Stimulated activated memory B cell treated with anti-CD40 and anti-IgM and Interleukin-4, amounts not matched to agents 10 μg/mL and 1 μg/mL and 100 μg/mL, for 72 hours (primary cell): ENCODE data around the gene CASP10.
"Not testable (repeated sequence)": the region's sequence is repeated elsewhere in the genome, so short reads cannot be mapped to it uniquely, and the experiment has no call there.

ENCODE experiments used
- ATAC-seq: fragments of 150-1000 bp; cut with Tn5 transposase; 2 replicates; pipeline ENCODE4 v1.10.0; 2021
- H3K27ac Mint-ChIP-seq: one replicate; pipeline ENCODE4 v1.8.0; 2022; ENCODE audit warnings: mild to moderate bottlenecking, mixed read lengths
- H3K27me3 Mint-ChIP-seq: one replicate; pipeline ENCODE4 v1.8.0; 2022; ENCODE audit warnings: mixed read lengths
- H3K36me3 Mint-ChIP-seq: one replicate; pipeline ENCODE4 v1.8.0; 2022; ENCODE audit warnings: mixed read lengths
- H3K4me1 Mint-ChIP-seq: one replicate; pipeline ENCODE4 v1.8.0; 2022; ENCODE audit warnings: mixed read lengths
- H3K4me3 Mint-ChIP-seq: one replicate; pipeline ENCODE4 v1.8.0; 2022; ENCODE audit warnings: mild to moderate bottlenecking, moderate library complexity, mixed read lengths
- H3K9me3 Mint-ChIP-seq: one replicate; pipeline ENCODE4 v1.8.0; 2022; ENCODE audit warnings: mixed read lengths

CASP10 gene

DNA sequence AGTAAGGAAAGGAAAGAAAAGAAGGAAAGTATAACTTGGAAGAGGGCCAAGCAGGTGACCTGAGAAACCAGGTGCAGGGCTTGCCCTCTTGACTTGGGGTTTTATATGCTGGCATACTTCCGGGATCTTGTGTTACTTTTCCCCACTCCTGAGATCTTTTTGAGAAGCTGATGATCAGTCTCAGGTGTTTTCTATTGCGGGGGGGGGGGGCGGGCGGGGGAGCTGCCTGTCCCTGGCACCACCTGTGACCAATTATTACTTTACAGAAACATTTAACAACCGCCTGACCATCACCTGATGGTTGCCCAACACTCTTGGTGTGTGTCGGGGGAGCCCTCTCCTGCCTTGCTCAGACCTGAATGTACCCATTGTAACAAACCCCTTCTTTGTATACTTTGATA lies 6.9 kb upstream of the CASP10 start:
- ATAC-seq, result no peak
- Mint-ChIP-seq H3K4me1 (peaks cover 14% of the 10 kb centered on the region), H3K9me3 (peaks cover 2% of the 10 kb centered on the region), H3K36me3 (no peaks in the 10 kb centered on the region), H3K27ac (no peak overlapping the region), H3K27me3 (no peaks in the 10 kb centered on the region), H3K4me3 (no peak overlapping the region)

DNA sequence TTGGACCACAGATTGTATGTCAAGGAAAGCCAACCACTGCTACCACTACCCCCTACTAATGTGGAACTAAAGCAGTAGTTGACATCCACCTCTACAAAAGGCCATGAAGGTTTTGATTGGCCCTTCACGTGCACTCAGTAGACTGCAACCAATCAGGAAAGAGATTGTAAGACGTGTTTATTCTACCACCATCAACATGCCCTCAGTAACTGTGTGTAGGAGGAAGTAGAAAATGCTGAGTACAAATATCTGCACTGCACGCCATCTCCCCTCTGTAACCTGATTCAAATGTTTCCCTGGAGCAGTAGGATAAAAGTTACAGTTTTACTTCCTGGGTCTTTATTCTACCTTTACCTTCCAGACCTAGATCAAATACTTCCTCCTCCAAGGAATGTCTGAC lies 2.9 kb upstream of the CASP10 start:
- Mint-ChIP-seq H3K4me3 (no peak overlapping the region), H3K4me1 (peaks cover 35% of the 10 kb centered on the region), H3K9me3 (no peaks in the 10 kb centered on the region), H3K36me3 (no peaks in the 10 kb centered on the region), H3K27ac (no peak overlapping the region), H3K27me3 (no peaks in the 10 kb centered on the region)
- no peak for ATAC-seq

- Mint-ChIP-seq H3K4me1 (peaks cover 46% of the 10 kb centered on the region), H3K27ac (peak overlapping the region; percentile 89), H3K9me3 (no peaks in the 10 kb centered on the region), H3K27me3 (no peaks in the 10 kb centered on the region), H3K4me3 (peak overlapping the region; percentile 91), H3K36me3 (peaks cover 10% of the 10 kb centered on the region)
- no peak for ATAC-seq
Observed at GRCh38 chr2:201183365-201183727, 405 bp downstream of the CASP10 start.

GRCh38 chr2:201183835-201184234 lies 894 bp downstream of the CASP10 start:
- not testable (repeated sequence) for ATAC-seq, H3K9me3 Mint-ChIP-seq, H3K27me3 Mint-ChIP-seq
- H3K36me3 Mint-ChIP-seq, result peaks cover 14% of the 10 kb centered on the region
- H3K4me1 Mint-ChIP-seq, result peaks cover 50% of the 10 kb centered on the region
- peak overlapping the region; percentile 91 for H3K4me3 Mint-ChIP-seq
- peak overlapping the region; percentile 89 for H3K27ac Mint-ChIP-seq

GRCh38 chr2:201184248-201184647 lies 1.3 kb downstream of the CASP10 start:
- peaks cover 50% of the 10 kb centered on the region for H3K4me1 Mint-ChIP-seq
- H3K27ac Mint-ChIP-seq, result peak overlapping the region; percentile 89
- H3K27me3 Mint-ChIP-seq, ATAC-seq, H3K9me3 Mint-ChIP-seq: not testable (repeated sequence)
- peaks cover 14% of the 10 kb centered on the region for H3K36me3 Mint-ChIP-seq
- peak overlapping the region; percentile 91 for H3K4me3 Mint-ChIP-seq

DNA sequence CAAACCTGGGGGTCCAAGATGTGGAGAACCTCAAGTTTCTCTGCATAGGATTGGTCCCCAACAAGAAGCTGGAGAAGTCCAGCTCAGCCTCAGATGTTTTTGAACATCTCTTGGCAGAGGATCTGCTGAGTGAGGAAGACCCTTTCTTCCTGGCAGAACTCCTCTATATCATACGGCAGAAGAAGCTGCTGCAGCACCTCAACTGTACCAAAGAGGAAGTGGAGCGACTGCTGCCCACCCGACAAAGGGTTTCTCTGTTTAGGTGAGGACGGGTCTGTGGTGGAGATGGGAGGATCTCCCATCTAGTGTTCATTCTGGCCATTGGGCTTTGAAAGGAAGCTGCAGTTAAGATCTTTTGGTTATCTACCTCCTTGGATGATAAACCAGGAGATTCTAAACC lies 2.9 kb downstream of the CASP10 start:
- ATAC-seq, result no peak
- Mint-ChIP-seq H3K4me1 (peaks cover 50% of the 10 kb centered on the region), H3K36me3 (peaks cover 19% of the 10 kb centered on the region), H3K27me3 (no peaks in the 10 kb centered on the region), H3K4me3 (no peak overlapping the region), H3K9me3 (no peaks in the 10 kb centered on the region), H3K27ac (peak overlapping the region; percentile 62)

GRCh38 chr2:201186982-201187381 lies 4.0 kb downstream of the CASP10 start:
- H3K9me3 Mint-ChIP-seq, result no peaks in the 10 kb centered on the region
- H3K27ac Mint-ChIP-seq, result no peak overlapping the region
- no peaks in the 10 kb centered on the region for H3K27me3 Mint-ChIP-seq
- no peak overlapping the region for H3K4me3 Mint-ChIP-seq
- no peak for ATAC-seq
- H3K36me3 Mint-ChIP-seq, result peaks cover 19% of the 10 kb centered on the region
- H3K4me1 Mint-ChIP-seq, result peaks cover 62% of the 10 kb centered on the region

- Mint-ChIP-seq H3K4me1 (peaks cover 54% of the 10 kb centered on the region), H3K27me3 (no peaks in the 10 kb centered on the region), H3K9me3 (no peaks in the 10 kb centered on the region), H3K4me3 (no peak overlapping the region), H3K36me3 (peaks cover 22% of the 10 kb centered on the region), H3K27ac (no peak overlapping the region)
- no peak for ATAC-seq
Observed at GRCh38 chr2:201188449-201188848, 5.5 kb downstream of the CASP10 start.

GRCh38 chr2:201191132-201191875 lies 8.4 kb downstream of the CASP10 start:
- Mint-ChIP-seq H3K4me1 (peaks cover 45% of the 10 kb centered on the region), H3K9me3 (no peaks in the 10 kb centered on the region), H3K36me3 (peaks cover 39% of the 10 kb centered on the region), H3K27ac (no peak overlapping the region), H3K27me3 (no peaks in the 10 kb centered on the region), H3K4me3 (no peak overlapping the region)
- no peak for ATAC-seq

- H3K9me3 Mint-ChIP-seq, result no peaks in the 10 kb centered on the region
- no peaks in the 10 kb centered on the region for H3K27me3 Mint-ChIP-seq
- H3K27ac Mint-ChIP-seq, result no peak overlapping the region
- H3K4me3 Mint-ChIP-seq, result no peak overlapping the region
- peaks cover 42% of the 10 kb centered on the region for H3K36me3 Mint-ChIP-seq
- peaks cover 43% of the 10 kb centered on the region for H3K4me1 Mint-ChIP-seq
- ATAC-seq, result peak; percentile 91
Observed at GRCh38 chr2:201194097-201194496, 11.2 kb downstream of the CASP10 start.

- no peaks in the 10 kb centered on the region for H3K27me3 Mint-ChIP-seq
- H3K4me1 Mint-ChIP-seq, result peaks cover 43% of the 10 kb centered on the region
- no peak for ATAC-seq
- H3K27ac Mint-ChIP-seq, result peak overlapping the region; percentile 40
- no peaks in the 10 kb centered on the region for H3K9me3 Mint-ChIP-seq
- H3K36me3 Mint-ChIP-seq, result peaks cover 45% of the 10 kb centered on the region
- no peak overlapping the region for H3K4me3 Mint-ChIP-seq
Observed at GRCh38 chr2:201195331-201195730, 12.4 kb downstream of the CASP10 start.

DNA sequence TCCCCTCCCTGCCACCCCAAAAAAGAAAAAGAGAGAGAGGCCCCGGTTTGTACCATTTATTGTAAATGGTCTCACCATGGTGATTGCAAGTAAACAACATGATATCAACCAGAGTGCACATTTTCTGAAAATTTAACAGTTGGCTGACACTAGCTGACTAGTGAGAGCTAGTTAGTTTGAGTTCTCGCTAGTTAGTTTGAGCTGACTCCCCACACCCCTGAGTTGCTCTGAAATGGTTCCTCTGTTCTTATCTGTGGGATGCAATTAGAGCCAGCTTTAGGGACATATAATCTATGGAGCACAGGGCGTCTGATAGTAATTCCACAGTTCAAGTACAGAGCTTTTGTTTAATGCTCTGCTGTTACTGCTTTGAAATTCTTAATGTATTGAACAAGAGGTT lies 13.1 kb downstream of the CASP10 start:
- Mint-ChIP-seq H3K9me3 (no peaks in the 10 kb centered on the region), H3K4me1 (peaks cover 41% of the 10 kb centered on the region), H3K27me3 (no peaks in the 10 kb centered on the region), H3K36me3 (peaks cover 46% of the 10 kb centered on the region), H3K4me3 (no peak overlapping the region), H3K27ac (no peak overlapping the region)
- ATAC-seq, result no peak

GRCh38 chr2:201196803-201197202 lies 13.9 kb downstream of the CASP10 start:
- no peaks in the 10 kb centered on the region for H3K9me3 Mint-ChIP-seq
- ATAC-seq, result no peak
- no peaks in the 10 kb centered on the region for H3K27me3 Mint-ChIP-seq
- peaks cover 33% of the 10 kb centered on the region for H3K4me1 Mint-ChIP-seq
- no peak overlapping the region for H3K27ac Mint-ChIP-seq
- H3K4me3 Mint-ChIP-seq, result no peak overlapping the region
- peaks cover 51% of the 10 kb centered on the region for H3K36me3 Mint-ChIP-seq

DNA sequence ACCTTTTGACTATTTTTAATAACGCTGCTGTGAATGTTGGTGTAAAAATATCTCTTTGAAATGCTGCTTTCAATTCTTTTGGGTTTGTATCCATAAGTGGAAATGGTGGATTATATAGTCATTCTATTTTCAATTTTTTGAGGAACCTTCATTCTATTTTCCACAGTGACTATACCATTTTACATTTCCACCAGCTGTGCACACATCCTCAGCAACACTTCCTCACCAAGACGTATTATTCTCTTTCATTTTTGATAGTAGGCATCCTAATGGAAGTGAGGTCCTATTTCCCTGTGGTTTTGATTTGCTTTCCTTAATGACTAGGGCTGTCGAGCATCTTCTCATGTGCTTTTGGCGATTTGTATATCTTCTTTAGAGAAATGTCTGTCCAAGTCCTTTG lies 14.8 kb downstream of the CASP10 start:
- no peak for ATAC-seq
- Mint-ChIP-seq H3K4me3 (no peak overlapping the region), H3K4me1 (peaks cover 29% of the 10 kb centered on the region), H3K27ac (no peak overlapping the region), H3K27me3 (no peaks in the 10 kb centered on the region), H3K36me3 (peaks cover 51% of the 10 kb centered on the region), H3K9me3 (no peaks in the 10 kb centered on the region)

DNA sequence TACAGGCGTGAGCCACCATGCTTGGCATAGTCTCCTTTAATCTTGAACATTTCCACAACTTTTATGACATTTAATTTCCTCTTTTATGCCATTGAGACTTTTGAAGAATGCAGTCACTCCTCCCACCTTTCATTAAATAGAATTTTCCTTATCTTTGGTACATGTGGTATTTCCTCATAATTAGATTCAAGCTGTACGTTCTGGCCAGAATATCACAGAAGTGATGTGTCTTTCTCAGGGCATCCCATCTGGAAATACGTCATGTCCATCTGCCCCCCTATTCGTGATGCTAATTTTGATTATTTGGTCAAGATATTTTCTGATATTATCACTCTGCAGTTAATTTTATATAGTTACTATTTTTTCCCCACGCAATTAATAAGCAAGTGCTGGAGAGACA lies 16.9 kb downstream of the CASP10 start:
- H3K27me3 Mint-ChIP-seq, result no peaks in the 10 kb centered on the region
- peaks cover 18% of the 10 kb centered on the region for H3K4me1 Mint-ChIP-seq
- H3K4me3 Mint-ChIP-seq, result no peak overlapping the region
- ATAC-seq, result no peak
- H3K36me3 Mint-ChIP-seq, result peaks cover 39% of the 10 kb centered on the region
- no peak overlapping the region for H3K27ac Mint-ChIP-seq
- no peaks in the 10 kb centered on the region for H3K9me3 Mint-ChIP-seq

GRCh38 chr2:201200345-201200744 lies 17.4 kb downstream of the CASP10 start:
- Mint-ChIP-seq H3K27me3 (no peaks in the 10 kb centered on the region), H3K36me3 (peaks cover 39% of the 10 kb centered on the region), H3K4me3 (no peak overlapping the region), H3K27ac (no peak overlapping the region), H3K4me1 (peaks cover 20% of the 10 kb centered on the region), H3K9me3 (no peaks in the 10 kb centered on the region)
- ATAC-seq, result no peak
